K562 (cell line): Measurements from ENCODE around the gene POLD4. TPM values are rescaled to one million over a fixed set of nuclear protein-coding genes. Genes with fewer than 3 reads are reported as not detected.

Experiments used
- ATAC-seq: fragments of 200-7000 bp; cut with Tn5 transposase; 3 replicates; pipeline ENCODE4 v1.9.1; 2020; ENCODE audit warnings: moderate library complexity
- BruUV-seq: library from RNA; stranded (reverse); fragments of 400-500 nt; replicated peaks from 2 replicates; lab custom pipeline; 2021; lab: Mats Ljungman, UMichigan
- CTCF ChIA-PET: fragments of 300-600 bp; formaldehyde crosslinking; extraction: SDS; loops from one replicate; lab custom pipeline; 2021; ENCODE audit warnings: low intra/inter-chr PET ratio; lab: Yijun Ruan, JAX
- POLR2A ChIA-PET: fragments of 300-600, 350-650 bp; sonication (Branson Sonifier 250); formaldehyde crosslinking; extraction: SDS; loops from one replicate; lab custom pipeline; 2021; ENCODE audit warnings: antibody characterized with exemption, inconsistent platforms; lab: Yijun Ruan, JAX
- DNase-seq, 4 experiments: peaks; one replicate each; pipeline versions ENCODE4 v3.0.0 to v3.0.0-alpha.2; 2011 to 2018; ENCODE audit warnings: low spot score in 3 of 4, mixed read lengths in 3 of 4; ENCODE audit errors: extremely low read depth in 1 of 4
- FAIRE-seq: peaks from 2 replicates; lab custom pipeline; 2011; peaks lifted over from hg19 to GRCh38; lab: Jason Lieb, UNC
- H2AFZ ChIP-seq: 2 replicates; pipeline ENCODE4 v1.6.0; 2011; ENCODE audit warnings: low read depth, low read length, control low read depth, inconsistent platforms
- H3K27ac ChIP-seq: fragments of 200-600 bp; 3 replicates; pipeline ENCODE4 v1.8.0; 2011; ENCODE audit warnings: low read depth, mild to moderate bottlenecking, control low read depth, inconsistent platforms, low read length, moderate library complexity, mixed read lengths; ENCODE audit errors: extremely low read depth
- H3K27me3 ChIP-seq, 2 experiments: fragments of 300-600 bp in 1 of 2; 2 replicates in 1 of 2; 3 replicates in 1 of 2; pipeline versions ENCODE4 v1.6.0 to v1.8.0; 2011; ENCODE audit warnings: inconsistent platforms in 2 of 2, low read length in 2 of 2, mild to moderate bottlenecking in 1 of 2, mixed read lengths in 1 of 2, moderate library complexity in 1 of 2; ENCODE audit not compliant: control insufficient read depth in 2 of 2, insufficient read depth in 2 of 2
- H3K36me3 ChIP-seq: fragments of 300-600 bp; 3 replicates; pipeline ENCODE4 v1.8.0; 2011; ENCODE audit warnings: mild to moderate bottlenecking, low read length, inconsistent platforms; ENCODE audit not compliant: control insufficient read depth, insufficient read depth
- H3K4me1 ChIP-seq, 2 experiments: fragments of 200-600 bp in 1 of 2; replicated peaks in 1 of 2; 2 replicates in 1 of 2; 3 replicates in 1 of 2; pipeline versions ENCODE4 v1.5.1 to v1.8.0; 2011; ENCODE audit warnings: inconsistent platforms in 2 of 2, low read length in 2 of 2, mild to moderate bottlenecking in 1 of 2, mixed read lengths in 1 of 2, moderate library complexity in 1 of 2; ENCODE audit not compliant: control insufficient read depth in 2 of 2, insufficient read depth in 2 of 2
- H3K4me2 ChIP-seq: 2 replicates; pipeline ENCODE4 v1.6.1; 2011; ENCODE audit warnings: low read length, control low read depth, inconsistent platforms, mixed read lengths; ENCODE audit not compliant: insufficient read depth
- H3K4me3 ChIP-seq: fragments of 200-600 bp; sonication (generic), shearing (Covaris generic); 2 replicates; pipeline ENCODE4 v1.5.1; 2016; ENCODE audit warnings: control low read depth, inconsistent platforms
- H3K79me2 ChIP-seq: fragments of 200-600 bp; 3 replicates; pipeline ENCODE4 v1.8.0; 2011; ENCODE audit warnings: low read length, inconsistent platforms; ENCODE audit not compliant: control insufficient read depth, insufficient read depth
- H3K9ac ChIP-seq, 2 experiments: 2 replicates each; pipeline versions ENCODE4 v1.6.0 to v1.6.1; 2011; ENCODE audit warnings: low read depth in 2 of 2, low read length in 2 of 2, control low read depth in 1 of 2, inconsistent platforms in 1 of 2, mild to moderate bottlenecking in 1 of 2, mixed read lengths in 1 of 2; ENCODE audit not compliant: insufficient read depth in 1 of 2
- H3K9me1 ChIP-seq: one replicate; pipeline ENCODE4 v1.6.0; 2011; ENCODE audit warnings: inconsistent platforms, mild to moderate bottlenecking, low read length, moderate library complexity; ENCODE audit not compliant: control insufficient read depth, insufficient read depth
- H3K9me3 ChIP-seq: replicated peaks from 2 replicates; pipeline ENCODE4 v1.5.1; 2011; ENCODE audit warnings: low read depth, low read length, inconsistent platforms; ENCODE audit not compliant: control insufficient read depth, insufficient read depth
- H4K20me1 ChIP-seq: replicated peaks from 2 replicates; pipeline ENCODE4 v1.6.1; 2011; ENCODE audit warnings: low read length, inconsistent platforms, mixed read lengths; ENCODE audit not compliant: control insufficient read depth, insufficient read depth
- CHCHD3 ChIP-seq: fragments of 250-450 bp; sonication (Bioruptor Pico); IDR thresholded peaks from 2 replicates; pipeline ENCODE4 v2.1.2; 2022; ENCODE audit warnings: mild to moderate bottlenecking
- CTCF ChIP-seq, 3 experiments: IDR thresholded peaks in 2 of 3; conservative IDR thresholded peaks in 1 of 3; 2 replicates each; pipeline ENCODE4 v1.5.1; 2011 to 2012; ENCODE audit warnings: low read length in 3 of 3, mild to moderate bottlenecking in 3 of 3, control low read depth in 2 of 3, improper control_type of control experiment in 1 of 3, inconsistent platforms in 1 of 3, low read depth in 1 of 3, mixed read lengths in 1 of 3, moderate library complexity in 1 of 3; ENCODE audit not compliant: insufficient read depth in 2 of 3
- ESRRB ChIP-seq: fragments of 250-450 bp; sonication (Bioruptor Pico); IDR thresholded peaks from 2 replicates; pipeline ENCODE4 v1.5.0; 2020; ENCODE audit warnings: mild to moderate bottlenecking, moderate library complexity, borderline replicate concordance
- SMARCA4 ChIP-seq: fragments of 450-650 bp; IDR thresholded peaks from 2 replicates; pipeline ENCODE4 v1.6.1; 2016
- TRIM28 ChIP-seq: fragments of 450-650 bp; IDR thresholded peaks from 2 replicates; pipeline ENCODE4 v1.6.1; 2017
- USF1 ChIP-seq: sonication (generic); formaldehyde crosslinking; IDR thresholded peaks from 2 replicates; pipeline ENCODE4 v1.9.0; 2022; ENCODE audit warnings: mild to moderate bottlenecking, missing genetic modification reagents
- XRCC5 ChIP-seq: fragments of 200-400 bp; formaldehyde crosslinking; IDR thresholded peaks from 2 replicates; pipeline ENCODE4 v1.6.1; 2017; ENCODE audit warnings: low read depth, mild to moderate bottlenecking, low read length
- ZFP91 ChIP-seq: sonication (generic); formaldehyde crosslinking; IDR thresholded peaks from 2 replicates; pipeline ENCODE4 v1.8.0; 2022; ENCODE audit warnings: mild to moderate bottlenecking, missing genetic modification reagents
- ZNF12 ChIP-seq: sonication (generic); formaldehyde crosslinking; IDR thresholded peaks from 2 replicates; pipeline ENCODE4 v1.4.0; 2020; ENCODE audit warnings: mild to moderate bottlenecking, missing genetic modification reagents
- ZNF445 ChIP-seq: fragments of 250-450 bp; sonication (Bioruptor Pico); IDR thresholded peaks from 2 replicates; pipeline ENCODE4 v1.4.0; 2020; ENCODE audit warnings: low read depth, mild to moderate bottlenecking, moderate library complexity
- ZNF830 ChIP-seq: fragments of 250-450 bp; sonication (Bioruptor Pico); IDR thresholded peaks from 2 replicates; pipeline ENCODE4 v1.5.0; 2021; ENCODE audit warnings: mild to moderate bottlenecking
- WGBS: fragments of 100-300 bp; shearing (Covaris generic); methylation state at CpG from one replicate; pipeline ENCODE4 v1.1.6; 2016; ENCODE audit warnings: low coverage, mixed read lengths; ENCODE audit not compliant: insufficient coverage; ENCODE audit errors: missing lambda C conversion rate; 5-methylcytosine and 5-hydroxymethylcytosine counted together
- in situ Hi-C: fragments of 300-500 bp; cut with MboI; formaldehyde crosslinking; loops from 4 replicates; pipeline ENCODE4 v1.15.0; 2018; ENCODE audit warnings: inconsistent platforms, mixed read lengths
- intact Hi-C: fragments of 100-400 bp; cut with micrococcal nuclease; formaldehyde crosslinking; loops from 2 replicates; pipeline ENCODE4 v1.14.2; 2022
- polyA plus RNA-seq, 8 experiments: library from polyadenylated mRNA; depleted of rRNA in 4 of 8; stranded (reverse) in 5 of 8; unstranded in 3 of 8; fragments of >200 nt; fragmentation: Nextera tagmentation in 2 of 8; fragmentation: Illumina TruSeq in 1 of 8; extraction: Ambion mirVana in 2 of 8; extraction: Trizol in 1 of 8; gene quantifications; 2 replicates each; pipeline versions ENCODE4 v1.2.1 to v1.2.3, GENCODE V29; 2011 to 2014; ENCODE audit warnings: inconsistent platforms in 1 of 8, missing spikeins in 1 of 8
- total RNA-seq, 7 experiments: library from RNA; depleted of rRNA in 6 of 7; stranded (reverse); fragments of >200 nt in 6 of 7; fragmentation: Illumina TruSeq in 2 of 7; extraction: Trizol in 2 of 7; gene quantifications; 2 replicates each; pipeline versions ENCODE4 v1.2.1 to v1.2.3, GENCODE V29; 2011 to 2021; ENCODE audit warnings: low replicate concordance in 1 of 7
- TF ChIP-seq, protein P1 (sequence below): fragments of 250-450 bp; sonication (Bioruptor Pico); IDR thresholded peaks from 2 replicates; pipeline ENCODE4 v1.5.0; 2021; ENCODE audit warnings: mild to moderate bottlenecking, moderate library complexity
- TF ChIP-seq, protein P2 (sequence below): fragments of 250-450 bp; sonication (Bioruptor Pico); IDR thresholded peaks from 2 replicates; pipeline ENCODE4 v1.5.0; 2021

Gene POLD4
- total and polyA plus RNA-seq, 9 of the 15 experiments (the other 6 are each of a cell fraction or from before 2014, with no cell fraction given), result 5.8 to 64.5 (median 18.3) TPM

DNA sequence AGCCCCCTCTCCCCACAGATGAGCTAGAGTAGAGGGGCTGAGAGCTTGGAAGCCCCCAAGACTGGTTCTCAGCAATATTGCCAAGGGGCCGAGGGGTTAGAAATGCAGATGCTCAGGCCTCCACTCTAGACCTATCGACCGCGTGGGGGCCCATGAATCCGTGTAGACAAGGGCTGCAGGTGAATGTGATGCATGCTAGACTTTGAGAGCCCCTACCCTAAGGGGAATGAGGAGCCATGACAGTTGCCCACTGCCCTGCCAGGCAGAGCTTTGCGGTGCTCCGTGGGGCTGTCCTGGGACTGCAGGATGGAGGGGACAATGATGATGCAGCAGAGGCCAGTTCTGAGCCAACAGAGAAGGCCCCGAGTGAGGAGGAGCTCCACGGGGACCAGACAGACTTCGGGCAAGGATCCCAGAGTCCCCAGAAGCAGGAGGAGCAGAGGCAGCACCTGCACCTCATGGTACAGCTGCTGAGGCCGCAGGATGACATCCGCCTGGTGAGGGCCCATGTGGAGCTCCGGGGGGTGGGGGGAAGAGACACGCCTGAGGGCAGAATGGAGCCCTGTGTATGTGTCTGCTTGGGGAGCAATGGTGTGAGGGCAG, 48.7 kb downstream of the POLD4 start:
- Histone ChIP-seq H3K27ac (no peak overlapping the region), H3K9me1 (no peaks in the 10 kb centered on the region), H3K4me1 (peaks cover 0 to 53% of the 10 kb centered on the region in 2 experiments; a peak in 2 of 5 replicates), H3K36me3 (peaks cover 25% of the 10 kb centered on the region; the same call in 2 of the 3 replicates), H3K9ac (no peak overlapping the region), H2AFZ (no peak overlapping the region), H3K27me3 (no peaks in the 10 kb centered on the region), H3K4me3 (no peak overlapping the region), H3K79me2 (no peaks in the 10 kb centered on the region), H3K9me3 (no peaks in the 10 kb centered on the region), H4K20me1 (no peaks in the 10 kb centered on the region), H3K4me2 (no peak overlapping the region)
- ChIA-PET POLR2A (interaction anchor here (0.8 to 1.3 kb wide), 3 partner anchors 9 to 27 kb away, joined by 3 to 4 read pairs (median 3); no protein-coding TSS in a partner anchor), CTCF (no interaction called here)
- TF ChIP-seq XRCC5, result no peak
- TF ChIP-seq ESRRB (CRISPR knock-in tag), result no peak
- TF ChIP-seq SMARCA4, result no peak
- no peak for TF ChIP-seq ZNF12 (CRISPR knock-in tag)
- no peak for TF ChIP-seq TRIM28
- TF ChIP-seq USF1 (CRISPR knock-in tag), result no peak
- TF ChIP-seq ZNF830 (CRISPR knock-in tag), result no peak
- TF ChIP-seq, protein P1, sequence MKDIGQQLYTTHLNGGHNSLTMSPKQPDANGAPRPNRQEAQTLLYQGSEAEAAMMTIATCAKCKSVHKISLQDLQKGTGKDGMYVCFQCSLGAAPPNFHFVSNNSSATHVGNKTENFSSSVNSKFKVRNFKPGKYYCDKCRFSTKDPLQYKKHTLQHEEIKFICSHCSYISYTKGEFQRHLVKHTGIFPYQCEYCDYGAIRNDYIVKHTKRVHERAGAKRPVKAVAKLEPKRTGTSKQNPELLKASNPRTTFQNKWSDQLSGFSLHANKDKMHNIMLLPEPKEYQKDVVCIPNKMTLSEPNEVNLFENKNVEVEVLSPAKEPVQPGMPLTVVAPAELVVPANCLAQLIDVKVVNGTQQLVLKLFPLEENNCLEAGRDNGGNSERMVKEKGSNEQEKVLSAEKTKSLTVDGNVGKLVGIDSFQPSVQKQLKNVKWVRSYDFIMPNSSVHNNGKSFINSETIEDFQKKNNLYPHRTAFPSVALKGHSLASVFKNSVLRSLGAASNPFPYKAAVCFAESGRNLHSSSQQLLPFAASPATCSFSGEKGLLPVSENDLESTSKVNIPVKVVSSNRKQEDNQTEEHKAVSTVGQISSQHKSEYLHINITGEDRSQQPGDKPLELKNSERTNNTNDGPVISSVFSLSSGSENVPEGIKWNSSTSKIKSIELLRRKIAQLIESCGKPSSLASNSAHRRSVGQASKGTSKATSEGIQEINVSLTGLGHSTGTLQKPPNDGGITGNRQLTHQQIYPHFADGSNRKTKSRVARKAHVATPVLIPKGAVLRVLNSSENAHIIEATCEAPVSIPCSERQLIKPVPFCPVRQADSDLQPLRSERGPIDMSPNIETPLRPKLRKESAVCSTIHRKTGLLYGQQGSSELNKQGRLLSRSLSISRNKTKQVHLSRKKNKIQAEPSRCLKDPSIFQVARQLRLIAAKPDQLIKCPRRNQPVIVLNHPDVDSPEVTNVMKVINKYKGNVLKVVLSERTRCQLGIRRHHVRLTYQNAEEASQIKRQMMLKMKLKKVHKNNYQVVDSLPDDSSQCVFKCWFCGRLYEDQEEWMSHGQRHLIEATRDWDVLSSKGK (CRISPR knock-in tag), result no peak
- no peak for TF ChIP-seq ZFP91 (CRISPR knock-in tag)
- TF ChIP-seq ZNF445 (CRISPR knock-in tag), result no peak
- TF ChIP-seq CTCF (IDR thresholded peaks at IDR 0.05 in 2 of 3, conservative IDR thresholded peaks at IDR 0.05 in 1 of 3; ENCODE audit: insufficient read depth in 2 of 3, low read depth in 1 of 3, low read length in 3 of 3), result no peak
- no peak for TF ChIP-seq CHCHD3
- TF ChIP-seq, protein P2, sequence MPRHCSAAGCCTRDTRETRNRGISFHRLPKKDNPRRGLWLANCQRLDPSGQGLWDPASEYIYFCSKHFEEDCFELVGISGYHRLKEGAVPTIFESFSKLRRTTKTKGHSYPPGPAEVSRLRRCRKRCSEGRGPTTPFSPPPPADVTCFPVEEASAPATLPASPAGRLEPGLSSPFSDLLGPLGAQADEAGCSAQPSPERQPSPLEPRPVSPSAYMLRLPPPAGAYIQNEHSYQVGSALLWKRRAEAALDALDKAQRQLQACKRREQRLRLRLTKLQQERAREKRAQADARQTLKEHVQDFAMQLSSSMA, result no peak
- BruUV-seq, result no TSS peak
- intact Hi-C loops (no loop called here), in situ Hi-C loops (no loop called here)
- ATAC-seq, result no peak
- DNase-seq, result no peak
- 68% methylated on average over 13 of the region's 14 CpGs for WGBS
- no peak for FAIRE-seq
